Stomach (tissue), 4 donors: ENCODE measurements around the gene REM1.

Source experiments
- CTCF ChIP-seq, 7 experiments: fragments of 450-650 bp in 4 of 7; fragments of 200-600 bp in 3 of 7; sonication (generic) in 3 of 7; IDR thresholded peaks; one replicate each; pipeline ENCODE4 v1.5.1; 2016 to 2019; ENCODE audit warnings: antibody characterized with exemption in 7 of 7, control low read depth in 2 of 7, mild to moderate bottlenecking in 1 of 7
- POLR2A ChIP-seq, 4 donors: fragments of 450-650 bp; IDR thresholded peaks; one replicate each; pipeline ENCODE4 v1.6.1; 2016; ENCODE audit warnings: antibody characterized with exemption in 4 of 4, control low read depth in 2 of 4, mild to moderate bottlenecking in 1 of 4, moderate library complexity in 1 of 4

DNA sequence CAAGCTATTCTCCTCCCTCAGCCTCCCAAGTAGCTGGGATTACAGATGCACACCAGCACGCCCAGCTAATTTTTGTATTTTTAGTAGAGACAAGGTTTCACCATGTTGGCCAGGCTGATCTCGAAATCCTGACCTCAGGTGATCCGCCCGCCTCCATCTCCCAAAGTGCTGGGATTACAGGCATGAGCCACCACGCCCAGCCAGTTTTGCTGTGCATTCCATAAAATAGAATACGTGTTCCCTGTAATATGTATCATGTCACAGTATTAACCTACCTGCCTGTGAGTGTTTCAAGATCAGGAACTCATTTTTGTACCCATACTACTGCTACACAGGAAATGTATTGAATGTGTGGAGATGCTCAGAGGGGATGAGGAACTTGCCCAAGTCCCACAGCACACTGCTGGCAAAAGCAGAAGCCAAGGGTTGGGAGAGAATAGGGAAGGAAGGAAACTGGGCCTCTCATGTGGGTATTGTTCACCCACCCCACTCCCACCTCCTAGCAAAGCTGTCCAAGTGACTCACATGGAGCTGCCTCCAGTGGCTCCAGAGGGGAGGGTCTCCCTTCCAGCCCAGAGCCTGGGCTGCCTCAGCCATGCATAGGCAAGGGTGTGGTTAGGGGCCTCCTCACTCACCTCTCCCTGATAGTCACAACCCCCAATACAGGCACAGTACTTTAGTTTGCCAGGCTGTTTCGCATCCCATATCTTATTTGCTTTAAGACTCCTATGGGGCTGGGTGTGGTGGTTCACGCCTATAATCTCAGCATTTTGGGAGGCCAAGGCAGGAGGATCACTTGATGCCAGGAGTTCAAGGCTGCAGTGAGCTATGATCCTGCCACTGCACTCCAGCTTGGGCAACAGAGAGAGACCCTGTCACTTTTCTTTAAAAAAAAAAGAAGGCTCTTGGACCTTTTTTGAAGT, 48.5 kb downstream of the REM1 start:
- no peak for TF ChIP-seq CTCF (IDR thresholded peaks at IDR 0.05)
- no peak for TF ChIP-seq POLR2A (IDR thresholded peaks at IDR 0.05)
